GM12878 (cell line): ENCODE measurements around the gene GCC2.

Experiments
- CEBPZ ChIP-seq: fragments of 150-350 bp; IDR thresholded peaks from 2 replicates; pipeline ENCODE4 v1.6.1; 2016; ENCODE audit warnings: low read depth, low read length
- CREM ChIP-seq: IDR thresholded peaks from 2 replicates; pipeline ENCODE4 v1.6.1; 2014; ENCODE audit warnings: antibody characterized with exemption, low read depth
- CTCF ChIP-seq, 3 experiments: IDR thresholded peaks in 2 of 3; conservative IDR thresholded peaks in 1 of 3; 2 replicates each; pipeline ENCODE4 v1.5.1; 2011; ENCODE audit warnings: low read depth in 3 of 3, low read length in 3 of 3, mild to moderate bottlenecking in 3 of 3, control low read depth in 2 of 3, moderate library complexity in 2 of 3, inconsistent platforms in 1 of 3, mixed read lengths in 1 of 3; ENCODE audit not compliant: control insufficient read depth in 2 of 3, insufficient read depth in 1 of 3; ENCODE audit errors: extremely low read depth in 1 of 3
- EGR1 ChIP-seq, 2 experiments: IDR thresholded peaks; 1 replicate in 1 of 2; 2 replicates in 1 of 2; pipeline ENCODE4 v1.6.1; 2011 to 2012; ENCODE audit warnings: low read depth in 2 of 2, low read length in 2 of 2, borderline replicate concordance in 1 of 2, mild to moderate bottlenecking in 1 of 2, moderate library complexity in 1 of 2
- EZH2 ChIP-seq: IDR thresholded peaks from 2 replicates; pipeline ENCODE4 v1.6.1; 2012; ENCODE audit warnings: low read depth, mild to moderate bottlenecking, control low read depth, inconsistent platforms, low read length, borderline replicate concordance; ENCODE audit not compliant: control insufficient read depth
- GATAD2B ChIP-seq: fragments of 450-650 bp; conservative IDR thresholded peaks from 2 replicates; pipeline ENCODE4 v1.6.1; 2017; ENCODE audit warnings: low read depth, mild to moderate bottlenecking, moderate library complexity
- HCFC1 ChIP-seq: fragments of 150-350 bp; IDR thresholded peaks from 2 replicates; pipeline ENCODE4 v1.6.1; 2014; ENCODE audit warnings: low read length
- JUND ChIP-seq: IDR thresholded peaks from 2 replicates; pipeline ENCODE4 v1.6.1; 2012; ENCODE audit warnings: low read depth, mild to moderate bottlenecking, low read length, improper control_type of control experiment, moderate library complexity
- MXI1 ChIP-seq: fragments of 150-350 bp; IDR thresholded peaks from 2 replicates; pipeline ENCODE4 v1.6.1; 2011; ENCODE audit warnings: low read depth, mild to moderate bottlenecking, inconsistent platforms, low read length, improper control_type of control experiment
- POLR2AphosphoS5 ChIP-seq: IDR thresholded peaks from 2 replicates; pipeline ENCODE4 v1.6.1; 2011; ENCODE audit warnings: mild to moderate bottlenecking, low read length, inconsistent platforms
- STAT3 ChIP-seq: IDR thresholded peaks from 2 replicates; pipeline ENCODE4 v1.6.1; 2011; ENCODE audit warnings: low read depth, low read length, improper control_type of control experiment
- USF1 ChIP-seq: IDR thresholded peaks from 2 replicates; pipeline ENCODE4 v1.6.1; 2011; ENCODE audit warnings: borderline replicate concordance, low read depth, mild to moderate bottlenecking, moderate library complexity, mixed read lengths, low read length; ENCODE audit not compliant: insufficient read depth; ENCODE audit errors: extremely low read length
- USF2 ChIP-seq: IDR thresholded peaks from 2 replicates; pipeline ENCODE4 v1.6.1; 2011; ENCODE audit warnings: low read depth, low read length, improper control_type of control experiment, borderline replicate concordance
- ZNF622 ChIP-seq: fragments of 450-650 bp; IDR thresholded peaks from 2 replicates; pipeline ENCODE4 v1.6.1; 2017; ENCODE audit warnings: mild to moderate bottlenecking, inconsistent platforms

- TF ChIP-seq STAT3, result no peak
- TF ChIP-seq CTCF (IDR thresholded peaks at IDR 0.05 in 2 of 3, conservative IDR thresholded peaks at IDR 0.05 in 1 of 3; ENCODE audit: control insufficient read depth in 2 of 3, extremely low read depth in 1 of 3, insufficient read depth in 1 of 3, low read depth in 3 of 3, low read length in 3 of 3), result no peak
- TF ChIP-seq MXI1, result no peak
- TF ChIP-seq EZH2, result no peak
- TF ChIP-seq GATAD2B, result no peak
- TF ChIP-seq ZNF622, result no peak
- TF ChIP-seq HCFC1, result no peak
- no peak for TF ChIP-seq JUND
- TF ChIP-seq USF2, result no peak
- TF ChIP-seq EGR1 (IDR thresholded peaks at IDR 0.05; ENCODE audit: borderline replicate concordance in 1 of 2, low read depth in 2 of 2, low read length in 2 of 2), result no peak
- TF ChIP-seq POLR2AphosphoS5, result no peak
- TF ChIP-seq CEBPZ, result no peak
- no peak for TF ChIP-seq USF1
- no peak for TF ChIP-seq CREM
These were observed 39.2 kb upstream of the GCC2 start for GRCh38 chr2:108409768-108410167.
